ENCODE results near the gene PLOD3.

DNA sequence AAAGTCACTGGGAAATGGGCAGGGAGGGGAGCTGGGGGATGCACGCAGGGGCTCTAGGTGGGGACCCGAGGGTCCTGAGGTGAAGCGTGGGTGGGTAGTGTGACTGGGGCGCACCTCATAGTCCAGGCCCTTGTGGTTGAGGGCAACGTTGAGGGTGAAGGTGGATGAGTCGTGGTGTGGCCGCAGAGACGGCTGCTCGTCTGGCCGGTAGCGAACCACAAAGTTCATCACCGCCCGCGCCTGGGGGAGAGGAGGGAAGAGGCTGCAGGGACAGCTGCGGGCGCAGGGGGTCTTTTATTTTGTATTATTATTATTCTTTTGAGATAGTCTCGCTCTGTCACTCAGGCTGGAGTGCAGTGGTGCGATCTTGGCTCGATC lies 10.7 kb downstream of the PLOD3 start:
- TF ChIP-seq, protein P1, sequence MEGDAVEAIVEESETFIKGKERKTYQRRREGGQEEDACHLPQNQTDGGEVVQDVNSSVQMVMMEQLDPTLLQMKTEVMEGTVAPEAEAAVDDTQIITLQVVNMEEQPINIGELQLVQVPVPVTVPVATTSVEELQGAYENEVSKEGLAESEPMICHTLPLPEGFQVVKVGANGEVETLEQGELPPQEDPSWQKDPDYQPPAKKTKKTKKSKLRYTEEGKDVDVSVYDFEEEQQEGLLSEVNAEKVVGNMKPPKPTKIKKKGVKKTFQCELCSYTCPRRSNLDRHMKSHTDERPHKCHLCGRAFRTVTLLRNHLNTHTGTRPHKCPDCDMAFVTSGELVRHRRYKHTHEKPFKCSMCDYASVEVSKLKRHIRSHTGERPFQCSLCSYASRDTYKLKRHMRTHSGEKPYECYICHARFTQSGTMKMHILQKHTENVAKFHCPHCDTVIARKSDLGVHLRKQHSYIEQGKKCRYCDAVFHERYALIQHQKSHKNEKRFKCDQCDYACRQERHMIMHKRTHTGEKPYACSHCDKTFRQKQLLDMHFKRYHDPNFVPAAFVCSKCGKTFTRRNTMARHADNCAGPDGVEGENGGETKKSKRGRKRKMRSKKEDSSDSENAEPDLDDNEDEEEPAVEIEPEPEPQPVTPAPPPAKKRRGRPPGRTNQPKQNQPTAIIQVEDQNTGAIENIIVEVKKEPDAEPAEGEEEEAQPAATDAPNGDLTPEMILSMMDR (IDR thresholded peaks at IDR 0.05; ENCODE audit: low read depth, low read length): no peak
- no peak for TF ChIP-seq EZH2phosphoT487 (IDR thresholded peaks at IDR 0.05; ENCODE audit: low read depth)

All from OCI-LY3 (cell line).